SK-N-SH (cell line): Measurements from ENCODE around the gene GART. TPM values are rescaled to one million over a fixed set of nuclear protein-coding genes. Genes with fewer than 3 reads are reported as not detected.

Source experiments
- CHD2 ChIP-seq: fragments of 150-350 bp; IDR thresholded peaks from 2 replicates; pipeline ENCODE4 v1.6.1; 2018; ENCODE audit warnings: low read length; ENCODE audit not compliant: partially characterized antibody
- ELF1 ChIP-seq: IDR thresholded peaks from 2 replicates; pipeline ENCODE4 v1.4.0; 2012
- FOXM1 ChIP-seq: IDR thresholded peaks from 2 replicates; pipeline ENCODE4 v1.4.0; 2012; ENCODE audit warnings: low read depth, mild to moderate bottlenecking
- GABPA ChIP-seq: IDR thresholded peaks from 2 replicates; pipeline ENCODE4 v1.4.0; 2012; ENCODE audit warnings: low read depth, mild to moderate bottlenecking
- GATA2 ChIP-seq: sonication (generic); formaldehyde crosslinking; IDR thresholded peaks from 2 replicates; pipeline ENCODE4 v1.5.0; 2020; ENCODE audit warnings: mild to moderate bottlenecking, missing genetic modification reagents
- MEF2A ChIP-seq: IDR thresholded peaks from 2 replicates; pipeline ENCODE4 v1.4.0; 2012; ENCODE audit warnings: low read depth, borderline replicate concordance
- POLR2AphosphoS5 ChIP-seq: IDR thresholded peaks from 2 replicates; pipeline ENCODE4 v1.6.1; 2012; ENCODE audit warnings: low read depth, low read length
- RAD21 ChIP-seq: IDR thresholded peaks from 2 replicates; pipeline ENCODE4 v1.6.1; 2012; ENCODE audit warnings: mild to moderate bottlenecking, low read length
- RCOR1 ChIP-seq: fragments of 150-350 bp; IDR thresholded peaks from 2 replicates; pipeline ENCODE4 v1.6.1; 2017; ENCODE audit warnings: antibody characterized with exemption, low read length
- TAF1 ChIP-seq: IDR thresholded peaks from 2 replicates; pipeline ENCODE4 v1.6.1; 2012; ENCODE audit warnings: low read depth, mild to moderate bottlenecking, low read length, moderate library complexity, borderline replicate concordance
- TEAD4 ChIP-seq: IDR thresholded peaks from 2 replicates; pipeline ENCODE4 v1.4.0; 2012; ENCODE audit warnings: mild to moderate bottlenecking, borderline replicate concordance; ENCODE audit not compliant: insufficient read depth
- USF1 ChIP-seq: IDR thresholded peaks from 2 replicates; pipeline ENCODE4 v1.4.0; 2012; ENCODE audit warnings: low read depth, borderline replicate concordance
- YY1 ChIP-seq: IDR thresholded peaks from 2 replicates; pipeline ENCODE4 v1.4.0; 2012; ENCODE audit warnings: low read depth, mild to moderate bottlenecking
- polyA plus RNA-seq, 3 experiments: library from polyadenylated mRNA; depleted of rRNA; stranded (reverse); fragments of >200 nt; gene quantifications; 2 replicates each; pipeline ENCODE4 v1.2.3, GENCODE V29; 2012
- TF ChIP-seq, protein P1 (sequence below): IDR thresholded peaks from 2 replicates; pipeline ENCODE4 v1.6.1; 2012; ENCODE audit warnings: mild to moderate bottlenecking, low read depth, low read length, moderate library complexity
- TF ChIP-seq, protein P2 (sequence below): IDR thresholded peaks from 2 replicates; pipeline ENCODE4; 2012

The GART gene
- polyA plus RNA-seq, 1 of the 3 experiments (the other 2 are of a cell fraction): 17.3 TPM

DNA sequence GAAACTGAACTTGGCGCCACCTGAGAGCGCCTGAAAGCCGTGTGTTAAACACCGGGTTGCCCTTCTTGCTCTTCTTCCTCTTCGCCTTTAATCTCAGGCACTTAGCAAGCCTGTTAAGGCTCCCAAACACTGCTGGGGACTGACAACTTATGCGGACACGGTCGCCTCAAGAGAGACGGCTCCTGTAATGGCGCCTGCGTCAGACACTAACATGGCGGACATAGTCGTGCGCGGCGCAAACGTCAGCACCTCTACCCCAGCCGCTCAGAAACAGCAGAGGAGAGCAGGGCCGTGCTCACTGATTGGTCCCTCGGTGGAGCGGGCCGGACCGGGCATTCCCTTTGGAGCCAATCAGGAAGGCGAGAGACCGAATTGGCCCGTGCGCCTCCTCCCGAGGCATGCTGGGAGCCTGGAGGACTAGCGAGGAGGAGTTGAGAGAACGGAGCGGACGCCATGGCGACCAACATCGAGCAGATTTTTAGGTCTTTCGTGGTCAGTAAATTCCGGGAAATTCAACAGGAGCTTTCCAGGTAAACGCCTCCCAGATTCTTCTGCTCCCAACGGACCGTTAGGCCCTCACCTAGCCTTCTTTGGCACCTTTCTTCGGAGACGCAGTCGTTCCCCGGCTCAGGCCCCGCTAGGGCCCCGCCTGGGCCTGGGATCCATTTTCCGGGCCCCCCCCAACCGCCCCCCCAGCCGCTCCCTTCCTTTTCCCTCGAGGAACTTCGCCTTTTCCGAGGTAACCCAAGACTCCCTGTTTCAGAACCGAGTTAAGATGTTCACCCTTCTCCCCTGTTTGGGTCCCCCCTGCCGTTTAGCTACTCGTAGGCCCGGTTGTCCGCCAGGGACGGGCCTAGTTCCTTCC, 955 bp upstream of the GART start, which contains the start of gene SON (continued):
- TF ChIP-seq, protein P1, sequence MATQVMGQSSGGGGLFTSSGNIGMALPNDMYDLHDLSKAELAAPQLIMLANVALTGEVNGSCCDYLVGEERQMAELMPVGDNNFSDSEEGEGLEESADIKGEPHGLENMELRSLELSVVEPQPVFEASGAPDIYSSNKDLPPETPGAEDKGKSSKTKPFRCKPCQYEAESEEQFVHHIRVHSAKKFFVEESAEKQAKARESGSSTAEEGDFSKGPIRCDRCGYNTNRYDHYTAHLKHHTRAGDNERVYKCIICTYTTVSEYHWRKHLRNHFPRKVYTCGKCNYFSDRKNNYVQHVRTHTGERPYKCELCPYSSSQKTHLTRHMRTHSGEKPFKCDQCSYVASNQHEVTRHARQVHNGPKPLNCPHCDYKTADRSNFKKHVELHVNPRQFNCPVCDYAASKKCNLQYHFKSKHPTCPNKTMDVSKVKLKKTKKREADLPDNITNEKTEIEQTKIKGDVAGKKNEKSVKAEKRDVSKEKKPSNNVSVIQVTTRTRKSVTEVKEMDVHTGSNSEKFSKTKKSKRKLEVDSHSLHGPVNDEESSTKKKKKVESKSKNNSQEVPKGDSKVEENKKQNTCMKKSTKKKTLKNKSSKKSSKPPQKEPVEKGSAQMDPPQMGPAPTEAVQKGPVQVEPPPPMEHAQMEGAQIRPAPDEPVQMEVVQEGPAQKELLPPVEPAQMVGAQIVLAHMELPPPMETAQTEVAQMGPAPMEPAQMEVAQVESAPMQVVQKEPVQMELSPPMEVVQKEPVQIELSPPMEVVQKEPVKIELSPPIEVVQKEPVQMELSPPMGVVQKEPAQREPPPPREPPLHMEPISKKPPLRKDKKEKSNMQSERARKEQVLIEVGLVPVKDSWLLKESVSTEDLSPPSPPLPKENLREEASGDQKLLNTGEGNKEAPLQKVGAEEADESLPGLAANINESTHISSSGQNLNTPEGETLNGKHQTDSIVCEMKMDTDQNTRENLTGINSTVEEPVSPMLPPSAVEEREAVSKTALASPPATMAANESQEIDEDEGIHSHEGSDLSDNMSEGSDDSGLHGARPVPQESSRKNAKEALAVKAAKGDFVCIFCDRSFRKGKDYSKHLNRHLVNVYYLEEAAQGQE: no peak
- TF ChIP-seq RAD21 (no peak), FOXM1 (no peak), CHD2 (peak; percentile 13), TEAD4 (peak; percentile 87), MEF2A (no peak), GABPA (peak; percentile 11; the same call in 1 of the 2 replicates), ELF1 (no peak), TAF1 (peak; percentile 78), RCOR1 (no peak), USF1 (no peak), GATA2 (CRISPR knock-in tag) (no peak), POLR2AphosphoS5 (peak; percentile 96), YY1 (peak; percentile 96)
- TF ChIP-seq, protein P2, sequence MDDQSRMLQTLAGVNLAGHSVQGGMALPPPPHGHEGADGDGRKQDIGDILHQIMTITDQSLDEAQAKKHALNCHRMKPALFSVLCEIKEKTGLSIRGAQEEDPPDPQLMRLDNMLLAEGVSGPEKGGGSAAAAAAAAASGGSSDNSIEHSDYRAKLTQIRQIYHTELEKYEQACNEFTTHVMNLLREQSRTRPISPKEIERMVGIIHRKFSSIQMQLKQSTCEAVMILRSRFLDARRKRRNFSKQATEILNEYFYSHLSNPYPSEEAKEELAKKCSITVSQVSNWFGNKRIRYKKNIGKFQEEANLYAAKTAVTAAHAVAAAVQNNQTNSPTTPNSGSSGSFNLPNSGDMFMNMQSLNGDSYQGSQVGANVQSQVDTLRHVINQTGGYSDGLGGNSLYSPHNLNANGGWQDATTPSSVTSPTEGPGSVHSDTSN: no peak
